Keratinocyte (primary cell): ENCODE measurements around the gene JTB. TPM values are rescaled to one million over a fixed set of nuclear protein-coding genes. Genes with fewer than 3 reads are reported as not detected.

Source experiments
- DNase-seq: peaks from one replicate; pipeline ENCODE4 v3.0.0-alpha.2; 2011; ENCODE audit warnings: low read depth, missing footprints, low spot score
- FAIRE-seq: peaks from 2 replicates; lab custom pipeline; 2011; peaks lifted over from hg19 to GRCh38; lab: Jason Lieb, UNC
- H2AFZ ChIP-seq: 2 replicates; pipeline ENCODE4 v1.6.0; 2012; ENCODE audit warnings: low read length, control low read depth, inconsistent platforms; ENCODE audit not compliant: control insufficient read depth
- H3K27ac ChIP-seq: 2 replicates; pipeline ENCODE4 v1.5.1; 2011; ENCODE audit warnings: low read length; ENCODE audit not compliant: control insufficient read depth, insufficient read depth
- H3K27me3 ChIP-seq: 3 replicates; pipeline ENCODE4 v1.6.0; 2011; ENCODE audit warnings: low read length; ENCODE audit not compliant: control insufficient read depth, insufficient read depth; ENCODE audit errors: extremely low read depth
- H3K36me3 ChIP-seq, 2 experiments: 2 replicates in 1 of 2; 3 replicates in 1 of 2; pipeline ENCODE4 v1.5.1; 2011; ENCODE audit warnings: low read length in 2 of 2, mild to moderate bottlenecking in 1 of 2; ENCODE audit not compliant: control insufficient read depth in 2 of 2, insufficient read depth in 2 of 2; ENCODE audit errors: extremely low read depth in 1 of 2
- H3K4me1 ChIP-seq: 3 replicates; pipeline ENCODE4 v1.5.1; 2011; ENCODE audit warnings: low read length; ENCODE audit not compliant: control insufficient read depth, insufficient read depth; ENCODE audit errors: extremely low read depth
- H3K4me2 ChIP-seq: 3 replicates; pipeline ENCODE4 v1.6.0; 2011; ENCODE audit warnings: low read depth, low read length; ENCODE audit not compliant: control insufficient read depth, insufficient read depth; ENCODE audit errors: extremely low read depth
- H3K4me3 ChIP-seq, 3 experiments: fragments of 200-600 bp in 1 of 3; sonication (generic) in 1 of 3; 2 replicates in 2 of 3; 3 replicates in 1 of 3; pipeline ENCODE4 v1.5.1; 2011 to 2016; ENCODE audit warnings: low read length in 3 of 3, mild to moderate bottlenecking in 3 of 3, control low read depth in 2 of 3, inconsistent platforms in 1 of 3, low read depth in 1 of 3, mixed read lengths in 1 of 3, mixed run types in 1 of 3, moderate library complexity in 1 of 3; ENCODE audit not compliant: control insufficient read depth in 2 of 3, insufficient read depth in 2 of 3; ENCODE audit errors: extremely low read depth in 1 of 3
- H3K79me2 ChIP-seq: 2 replicates; pipeline ENCODE4 v1.6.0; 2012; ENCODE audit warnings: low read length; ENCODE audit not compliant: control insufficient read depth, insufficient read depth
- H3K9ac ChIP-seq: 3 replicates; pipeline ENCODE4 v1.6.0; 2011; ENCODE audit warnings: low read length; ENCODE audit not compliant: control insufficient read depth, insufficient read depth; ENCODE audit errors: extremely low read depth
- H3K9me1 ChIP-seq: 3 replicates; pipeline ENCODE4 v1.6.0; 2011; ENCODE audit warnings: low read length; ENCODE audit not compliant: control insufficient read depth, insufficient read depth; ENCODE audit errors: extremely low read depth
- H3K9me3 ChIP-seq: 2 replicates; pipeline ENCODE4 v1.5.1; 2012; ENCODE audit warnings: low read depth, low read length; ENCODE audit not compliant: control insufficient read depth
- H4K20me1 ChIP-seq: 3 replicates; pipeline ENCODE4 v1.6.0; 2011; ENCODE audit warnings: low read length; ENCODE audit not compliant: control insufficient read depth, insufficient read depth; ENCODE audit errors: extremely low read depth
- EZH2 ChIP-seq: IDR thresholded peaks from one replicate; pipeline ENCODE4 v1.6.1; 2012; ENCODE audit warnings: inconsistent platforms, mild to moderate bottlenecking, low read length, moderate library complexity
- dilution Hi-C: fragments of 300-500 bp; cut with MboI; formaldehyde crosslinking; loops from one replicate; pipeline ENCODE4 v1.7.0; 2020; ENCODE audit warnings: low sequenced_read_pairs; ENCODE audit not compliant: extremely low pct_ligation_motif_present
- polyA plus RNA-seq, 5 experiments: library from polyadenylated mRNA; depleted of rRNA in 3 of 5; stranded (reverse) in 3 of 5; stranded (forward) in 1 of 5; unstranded in 1 of 5; fragments of >200 nt; gene quantifications; 1 replicate in 1 of 5; 2 replicates in 3 of 5; 3 replicates in 1 of 5; pipeline versions ENCODE4 v1.2.1 to v1.2.3, GENCODE V29; 2011 to 2012; ENCODE audit warnings: missing spikeins in 2 of 5, low read depth in 1 of 5, low replicate concordance in 1 of 5
- TF ChIP-seq, protein P1 (sequence below), 3 experiments: IDR thresholded peaks in 1 of 3; conservative IDR thresholded peaks in 1 of 3; optimal IDR thresholded peaks in 1 of 3; 2 replicates in 2 of 3; 3 replicates in 1 of 3; pipeline versions ENCODE3 to v1.5.1; 2011; ENCODE audit warnings: low read length in 3 of 3, mild to moderate bottlenecking in 3 of 3, moderate library complexity in 2 of 3, control low read depth in 1 of 3, inconsistent platforms in 1 of 3; ENCODE audit not compliant: insufficient read depth in 2 of 3; ENCODE audit errors: extremely low read depth in 1 of 3

The JTB gene
- polyA plus RNA-seq, 1 donor (not counting 4 experiments of a cell fraction or from before 2014, with no cell fraction given) = 83.4 TPM

GRCh38 chr1:153987621-153988020 is 10.1 kb upstream of the JTB start:
- H4K20me1 ChIP-seq = no peaks in the 10 kb centered on the region
- TF ChIP-seq EZH2 = no peak
- TF ChIP-seq, protein P1, sequence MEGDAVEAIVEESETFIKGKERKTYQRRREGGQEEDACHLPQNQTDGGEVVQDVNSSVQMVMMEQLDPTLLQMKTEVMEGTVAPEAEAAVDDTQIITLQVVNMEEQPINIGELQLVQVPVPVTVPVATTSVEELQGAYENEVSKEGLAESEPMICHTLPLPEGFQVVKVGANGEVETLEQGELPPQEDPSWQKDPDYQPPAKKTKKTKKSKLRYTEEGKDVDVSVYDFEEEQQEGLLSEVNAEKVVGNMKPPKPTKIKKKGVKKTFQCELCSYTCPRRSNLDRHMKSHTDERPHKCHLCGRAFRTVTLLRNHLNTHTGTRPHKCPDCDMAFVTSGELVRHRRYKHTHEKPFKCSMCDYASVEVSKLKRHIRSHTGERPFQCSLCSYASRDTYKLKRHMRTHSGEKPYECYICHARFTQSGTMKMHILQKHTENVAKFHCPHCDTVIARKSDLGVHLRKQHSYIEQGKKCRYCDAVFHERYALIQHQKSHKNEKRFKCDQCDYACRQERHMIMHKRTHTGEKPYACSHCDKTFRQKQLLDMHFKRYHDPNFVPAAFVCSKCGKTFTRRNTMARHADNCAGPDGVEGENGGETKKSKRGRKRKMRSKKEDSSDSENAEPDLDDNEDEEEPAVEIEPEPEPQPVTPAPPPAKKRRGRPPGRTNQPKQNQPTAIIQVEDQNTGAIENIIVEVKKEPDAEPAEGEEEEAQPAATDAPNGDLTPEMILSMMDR (optimal IDR thresholded peaks at IDR 0.05 in 1 of 3, IDR thresholded peaks at IDR 0.05 in 1 of 3, conservative IDR thresholded peaks at IDR 0.05 in 1 of 3; ENCODE audit: extremely low read depth in 1 of 3, insufficient read depth in 2 of 3, low read length in 3 of 3) = no peak
- no peak overlapping the region for H2AFZ ChIP-seq
- FAIRE-seq = no peak
- H3K27ac ChIP-seq = no peak overlapping the region
- H3K4me1 ChIP-seq = peaks cover 28% of the 10 kb centered on the region
- no peak for DNase-seq
- H3K36me3 ChIP-seq = peaks cover 8 to 15% of the 10 kb centered on the region in 2 experiments
- dilution Hi-C loops = no loop called here
- H3K9me3 ChIP-seq = no peaks in the 10 kb centered on the region
- H3K79me2 ChIP-seq = peaks cover 25% of the 10 kb centered on the region
- H3K9ac ChIP-seq = no peak overlapping the region
- no peak overlapping the region for H3K4me3 ChIP-seq
- no peaks in the 10 kb centered on the region for H3K9me1 ChIP-seq
- no peaks in the 10 kb centered on the region for H3K27me3 ChIP-seq
- no peak overlapping the region for H3K4me2 ChIP-seq

DNA sequence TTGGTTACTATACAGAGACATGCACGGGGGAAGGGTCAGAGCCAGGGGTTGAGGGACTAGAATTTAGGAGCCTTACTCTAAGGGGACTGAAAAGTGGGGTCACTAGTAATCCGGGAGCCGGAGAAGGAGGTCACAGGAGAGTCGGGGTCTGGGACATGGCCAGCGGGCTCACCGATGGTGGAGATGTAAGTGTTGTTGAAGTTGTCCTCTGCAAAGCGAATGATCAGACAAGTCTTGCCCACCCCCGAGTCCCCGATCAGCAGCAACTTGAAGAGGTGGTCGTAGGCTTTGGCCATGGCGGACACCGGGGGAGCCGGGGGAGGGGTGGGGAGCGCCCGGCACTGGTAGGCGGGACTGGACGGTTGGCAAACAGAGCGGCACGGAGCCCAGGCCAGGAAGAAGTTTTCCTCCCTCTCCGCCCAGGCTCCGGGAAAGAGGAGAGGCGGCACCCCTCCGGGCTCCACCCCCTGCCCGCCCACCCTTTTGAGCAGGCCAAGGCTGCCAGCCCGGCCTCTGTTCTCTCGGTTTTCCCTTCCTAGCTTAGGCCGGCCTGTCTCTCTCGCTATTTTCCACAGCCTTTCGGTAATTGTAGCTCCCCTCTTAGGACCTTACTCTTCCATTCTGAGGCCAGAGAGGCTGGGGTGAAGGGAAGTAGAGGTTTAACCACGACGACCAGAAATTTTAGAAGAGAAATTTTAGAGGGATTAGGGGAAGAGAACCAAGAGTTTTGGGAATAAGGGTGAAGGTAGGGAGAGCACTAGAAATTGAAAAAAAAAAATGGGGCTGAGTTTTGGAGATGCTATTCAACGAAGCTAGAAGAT is 8.7 kb upstream of the JTB start, which contains the start of gene RAB13:
RAB13 (minus strand) TSS at position 399 of the 821 bp plus-strand sequence; CDS start at position 296, 103 bp downstream.
- FAIRE-seq (no peak), DNase-seq (no peak)
- Histone ChIP-seq H3K9me1 (no peaks in the 10 kb centered on the region), H3K79me2 (peaks cover 13% of the 10 kb centered on the region), H2AFZ (peak within 1 kb of the TSS; percentile 92), H3K27me3 (no peaks in the 10 kb centered on the region), H3K4me3 (peak within 1 kb of the TSS; percentile 76 to 93 (median 92)), H4K20me1 (no peaks in the 10 kb centered on the region), H3K36me3 (peaks cover 2 to 8% of the 10 kb centered on the region in 2 experiments), H3K27ac (peak within 1 kb of the TSS; percentile 79), H3K9me3 (no peaks in the 10 kb centered on the region), H3K4me2 (peak within 1 kb of the TSS; percentile 99), H3K9ac (peak within 1 kb of the TSS; percentile 85), H3K4me1 (peaks cover 15% of the 10 kb centered on the region)
- dilution Hi-C loops = no loop called here
- no peak for TF ChIP-seq EZH2
